Spleen (tissue), 11 donors: ENCODE data around the gene CALM3. TPM values are rescaled to one million over a fixed set of nuclear protein-coding genes. Genes with fewer than 3 reads are reported as not detected.

Source experiments
- DNase-seq: peaks from one replicate; pipeline ENCODE4 v3.0.0-alpha.2; 2020
- H3K27ac ChIP-seq, 8 donors: fragments of 200-600 bp; sonication (generic) in 7 of 8; 1 replicate in 4 of 8; 2 replicates in 4 of 8; pipeline versions ENCODE4 v1.5.0 to v1.8.0; 2016 to 2021; ENCODE audit warnings: inconsistent platforms in 4 of 8, mild to moderate bottlenecking in 4 of 8, moderate library complexity in 1 of 8
- H3K27me3 ChIP-seq, 7 donors: fragments of 200-600 bp; sonication (generic) in 6 of 7; replicated peaks in 1 of 7; 1 replicate in 4 of 7; 2 replicates in 3 of 7; pipeline versions ENCODE4 v1.5.0 to v1.8.0; 2016 to 2021; ENCODE audit warnings: inconsistent platforms in 3 of 7, mild to moderate bottlenecking in 1 of 7
- H3K36me3 ChIP-seq, 6 donors: fragments of 200-600 bp; sonication (generic) in 5 of 6; 1 replicate in 4 of 6; 2 replicates in 2 of 6; pipeline versions ENCODE4 v1.5.0 to v1.8.0; 2016 to 2021; ENCODE audit warnings: inconsistent platforms in 2 of 6
- H3K4me1 ChIP-seq, 6 donors: fragments of 200-600 bp; sonication (generic) in 5 of 6; 1 replicate in 3 of 6; 2 replicates in 3 of 6; pipeline versions ENCODE4 v1.5.0 to v1.8.0; 2016 to 2021; ENCODE audit warnings: inconsistent platforms in 3 of 6
- H3K4me3 ChIP-seq, 8 donors: fragments of 200-600 bp; sonication (generic) in 7 of 8; 1 replicate in 4 of 8; 2 replicates in 4 of 8; pipeline versions ENCODE4 v1.5.0 to v1.8.0; 2016 to 2021; ENCODE audit warnings: inconsistent platforms in 4 of 8, mild to moderate bottlenecking in 4 of 8, moderate library complexity in 2 of 8
- H3K9me3 ChIP-seq, 8 donors: fragments of 200-600 bp; sonication (generic) in 7 of 8; 1 replicate in 4 of 8; 2 replicates in 4 of 8; pipeline versions ENCODE4 v1.5.0 to v1.8.0; 2016 to 2021; ENCODE audit warnings: inconsistent platforms in 4 of 8
- POLR2A ChIP-seq, 3 donors: fragments of 450-650 bp; IDR thresholded peaks; one replicate each; pipeline ENCODE4 v1.5.1; 2017; ENCODE audit warnings: antibody characterized with exemption in 3 of 3, mild to moderate bottlenecking in 1 of 3
- POLR2AphosphoS5 ChIP-seq, 3 donors: sonication (generic); formaldehyde crosslinking; IDR thresholded peaks; one replicate each; pipeline ENCODE4 v1.5.1; 2017; ENCODE audit warnings: antibody characterized with exemption in 3 of 3
- WGBS, 5 donors: extraction: QIAGEN DNeasy Blood & Tissue Kit in 3 of 5; methylation state at CpG; one replicate each; pipeline versions ENCODE4 v1.1.5 to v1.1.7; 2013 to 2018; 5-methylcytosine and 5-hydroxymethylcytosine counted together
- intact Hi-C: fragments of 100-400 bp; cut with DNase I; formaldehyde crosslinking; loops from one replicate; pipeline ENCODE4 v1.15.0; 2023; ENCODE audit warnings: low total_unique reads
- polyA plus RNA-seq, 3 donors: library from polyadenylated mRNA; stranded (reverse); fragments of 200-250 nt; gene quantifications; one replicate each; pipeline ENCODE4 v1.2.1, GENCODE V29; 2013
- total RNA-seq, 7 donors: library from RNA; depleted of rRNA in 3 of 7; stranded (reverse); fragments of >200 nt in 3 of 7; fragmentation: NEBNext Ultra II Directional in 4 of 7; extraction: Animal tissue kit (Norgen Biotek cat#: 25700) in 4 of 7; gene quantifications; one replicate each; pipeline versions ENCODE4 v1.1.0 to v1.2.1, GENCODE V29; 2016 to 2021
- TF ChIP-seq, protein P1 (sequence below), 11 experiments: fragments of 200-600 bp in 7 of 11; fragments of 450-650 bp in 4 of 11; sonication (generic) in 4 of 11; IDR thresholded peaks in 8 of 11; conservative IDR thresholded peaks in 3 of 11; 1 replicate in 7 of 11; 2 replicates in 4 of 11; pipeline versions ENCODE4 v1.4.0 to v1.8.0; 2016 to 2021; ENCODE audit warnings: antibody characterized with exemption in 11 of 11, inconsistent platforms in 4 of 11, mild to moderate bottlenecking in 1 of 11
- donor health status: healthy with polysubstance abuse.
- donor health status: DM: no; HTN: no; CAD: no; lungs with moderate emphysema.
- donor health status: DM: no; HTN: no; CAD: no.
- donor health status: Bipolar disorder and iron deficiency.
- donor health status: healthy.
- donor health status: DM: no; HTN: no; CAD: no.
- donor health status: DM: yes; HTN: yes; CAD: no.

CALM3 gene
- total and polyA plus RNA-seq, 10 donors = 78.1 to 197 (median 140) TPM

DNA sequence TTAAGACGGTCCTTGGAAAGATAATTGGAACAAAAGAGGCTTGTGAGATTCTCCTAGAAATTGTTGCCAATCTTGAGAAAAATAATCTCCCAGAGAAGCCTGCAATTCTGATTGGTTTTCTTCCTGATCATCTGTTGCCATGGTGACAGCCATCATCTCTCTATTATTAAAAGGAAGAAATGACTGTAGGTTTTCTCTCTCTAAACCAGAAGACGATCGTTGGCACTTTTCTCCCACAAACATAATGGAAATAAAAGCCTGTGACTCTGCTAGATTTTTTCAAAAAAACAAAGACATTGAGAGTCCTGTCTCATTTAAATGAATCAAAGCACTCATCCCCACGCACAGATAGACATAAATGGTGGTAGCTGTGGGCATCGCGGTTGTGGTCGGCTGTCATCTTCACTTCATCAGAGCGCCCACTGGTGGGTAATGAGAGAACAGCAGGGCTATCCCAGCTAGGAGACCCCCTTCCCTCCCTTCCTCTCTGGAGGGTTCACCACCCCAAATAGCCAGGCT is 21.7 kb upstream of the CALM3 start:
- WGBS, 5 donors = 28 to 68% (median 58%) methylated on average over 8 of the region's 8 CpGs
- TF ChIP-seq, protein P1, sequence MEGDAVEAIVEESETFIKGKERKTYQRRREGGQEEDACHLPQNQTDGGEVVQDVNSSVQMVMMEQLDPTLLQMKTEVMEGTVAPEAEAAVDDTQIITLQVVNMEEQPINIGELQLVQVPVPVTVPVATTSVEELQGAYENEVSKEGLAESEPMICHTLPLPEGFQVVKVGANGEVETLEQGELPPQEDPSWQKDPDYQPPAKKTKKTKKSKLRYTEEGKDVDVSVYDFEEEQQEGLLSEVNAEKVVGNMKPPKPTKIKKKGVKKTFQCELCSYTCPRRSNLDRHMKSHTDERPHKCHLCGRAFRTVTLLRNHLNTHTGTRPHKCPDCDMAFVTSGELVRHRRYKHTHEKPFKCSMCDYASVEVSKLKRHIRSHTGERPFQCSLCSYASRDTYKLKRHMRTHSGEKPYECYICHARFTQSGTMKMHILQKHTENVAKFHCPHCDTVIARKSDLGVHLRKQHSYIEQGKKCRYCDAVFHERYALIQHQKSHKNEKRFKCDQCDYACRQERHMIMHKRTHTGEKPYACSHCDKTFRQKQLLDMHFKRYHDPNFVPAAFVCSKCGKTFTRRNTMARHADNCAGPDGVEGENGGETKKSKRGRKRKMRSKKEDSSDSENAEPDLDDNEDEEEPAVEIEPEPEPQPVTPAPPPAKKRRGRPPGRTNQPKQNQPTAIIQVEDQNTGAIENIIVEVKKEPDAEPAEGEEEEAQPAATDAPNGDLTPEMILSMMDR (IDR thresholded peaks at IDR 0.05 in 8 of 11, conservative IDR thresholded peaks at IDR 0.05 in 3 of 11) = peak in 4 of 11 experiments; percentile 7 to 42 (median 24)
- no peak for TF ChIP-seq POLR2AphosphoS5 (IDR thresholded peaks at IDR 0.05)
- no peak for TF ChIP-seq POLR2A (IDR thresholded peaks at IDR 0.05)
- intact Hi-C loops = no loop called here
- Histone ChIP-seq H3K9me3 (no peaks in the 10 kb centered on the region), H3K4me1 (peaks cover 0 to 9% (median 2%) of the 10 kb centered on the region in 6 donors), H3K36me3 (no peaks in the 10 kb centered on the region), H3K27me3 (no peaks in the 10 kb centered on the region), H3K27ac (no peak overlapping the region), H3K4me3 (no peak overlapping the region)
- DNase-seq = no peak

DNA sequence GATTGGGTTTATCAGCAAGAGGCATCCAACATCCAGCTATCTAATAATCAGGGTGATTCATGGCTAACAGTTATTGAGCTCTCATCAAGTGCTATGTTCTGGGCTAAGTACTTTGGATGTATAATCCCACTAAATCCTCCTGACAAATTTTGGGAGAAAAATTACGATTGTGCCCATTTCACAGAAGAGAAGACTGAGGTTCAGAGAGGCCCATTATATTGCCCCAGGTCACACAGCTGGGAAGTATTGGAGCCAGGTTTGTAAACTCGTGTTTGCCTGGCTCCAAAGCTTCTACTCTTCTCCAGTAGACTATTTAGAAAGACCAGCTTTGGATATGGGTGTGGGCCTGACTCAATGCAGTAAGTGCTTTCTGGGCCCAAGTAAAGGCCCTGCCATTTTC is 20.9 kb upstream of the CALM3 start:
- Histone ChIP-seq H3K36me3 (no peaks in the 10 kb centered on the region), H3K27me3 (no peaks in the 10 kb centered on the region), H3K4me1 (peaks cover 0 to 9% (median 2%) of the 10 kb centered on the region in 6 donors), H3K9me3 (no peaks in the 10 kb centered on the region), H3K27ac (no peak overlapping the region), H3K4me3 (no peak overlapping the region)
- DNase-seq = no peak
- TF ChIP-seq POLR2AphosphoS5 (IDR thresholded peaks at IDR 0.05) (no peak), POLR2A (IDR thresholded peaks at IDR 0.05) (no peak)
- TF ChIP-seq, protein P1 (IDR thresholded peaks at IDR 0.05 in 8 of 11, conservative IDR thresholded peaks at IDR 0.05 in 3 of 11) = no peak
- 73 to 97% (median 85%) methylated on average over 2 of the region's 2 CpGs for WGBS, 5 donors
- intact Hi-C loops = no loop called here

DNA sequence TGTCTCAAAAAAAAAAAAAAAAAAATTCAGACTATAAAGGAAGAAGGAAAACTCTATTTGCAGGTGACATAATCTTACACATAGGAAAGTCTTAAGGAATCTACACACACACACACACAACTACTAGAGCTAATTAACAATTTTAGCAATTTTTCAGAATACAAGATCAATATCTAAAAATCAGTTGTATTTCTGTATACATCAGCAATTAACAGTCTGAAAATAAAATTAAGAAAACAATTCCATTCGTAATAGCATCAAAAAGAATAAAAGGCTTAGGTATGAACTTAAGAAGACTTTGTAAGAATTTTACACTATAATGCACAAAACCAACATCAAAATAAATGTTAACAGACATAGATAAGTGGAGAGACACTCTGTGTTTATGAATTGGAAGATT is 15.6 kb upstream of the CALM3 start:
- Histone ChIP-seq H3K4me3 (no peak overlapping the region), H3K36me3 (no peaks in the 10 kb centered on the region), H3K27ac (no peak overlapping the region), H3K27me3 (no peaks in the 10 kb centered on the region), H3K9me3 (no peaks in the 10 kb centered on the region), H3K4me1 (no peaks in the 10 kb centered on the region)
- TF ChIP-seq, protein P1 (IDR thresholded peaks at IDR 0.05 in 8 of 11, conservative IDR thresholded peaks at IDR 0.05 in 3 of 11) = no peak
- TF ChIP-seq POLR2AphosphoS5 (IDR thresholded peaks at IDR 0.05) (no peak), POLR2A (IDR thresholded peaks at IDR 0.05) (no peak)
- intact Hi-C loops = no loop called here
- no peak for DNase-seq
- 84 to 98% (median 95%) methylated on average over 1 of the region's 1 CpG for WGBS, 5 donors

DNA sequence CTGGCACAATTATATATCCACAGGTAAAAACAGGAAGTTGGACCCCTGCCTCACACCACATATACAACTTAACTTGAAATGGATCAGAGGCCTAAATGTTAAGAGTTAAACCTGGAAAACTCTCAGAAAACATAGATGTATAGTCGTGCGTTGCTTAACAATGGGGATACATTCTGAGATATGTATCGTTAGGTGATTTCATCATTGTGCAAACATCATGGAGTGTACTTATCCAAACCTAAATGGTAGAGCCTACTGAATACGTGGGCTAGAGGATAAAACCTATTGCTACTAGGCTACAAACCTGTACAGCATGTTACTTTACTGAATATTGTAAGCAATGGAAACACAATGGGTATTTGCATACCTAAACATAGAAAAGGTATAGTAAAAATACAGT is 14.8 kb upstream of the CALM3 start:
- Histone ChIP-seq H3K4me1 (no peaks in the 10 kb centered on the region), H3K36me3 (no peaks in the 10 kb centered on the region), H3K27ac (no peak overlapping the region), H3K9me3 (no peaks in the 10 kb centered on the region), H3K27me3 (no peaks in the 10 kb centered on the region), H3K4me3 (no peak overlapping the region)
- no peak for DNase-seq
- no peak for TF ChIP-seq POLR2A (IDR thresholded peaks at IDR 0.05)
- no peak for TF ChIP-seq POLR2AphosphoS5 (IDR thresholded peaks at IDR 0.05)
- WGBS, 5 donors = 82 to 94% (median 91%) methylated on average over 4 of the region's 4 CpGs
- intact Hi-C loops = no loop called here

DNA sequence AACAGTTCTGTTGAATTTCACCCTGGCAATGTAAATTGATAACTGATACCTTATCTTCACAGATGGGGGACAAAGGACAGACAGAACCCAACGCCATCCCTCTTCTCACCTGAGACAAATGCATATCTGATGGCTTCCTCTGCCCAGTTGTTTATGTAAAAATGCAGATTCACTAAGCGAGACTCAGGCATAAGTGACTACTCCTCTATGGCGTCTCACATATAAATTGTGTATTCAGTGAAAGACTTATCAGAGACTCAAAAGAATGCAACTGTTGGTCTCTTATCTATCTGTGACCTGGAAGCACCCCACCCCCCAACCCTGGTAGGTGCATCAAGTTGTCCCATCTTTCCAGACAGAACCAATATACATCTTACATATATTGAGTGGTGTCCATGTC is 13.3 kb upstream of the CALM3 start:
- Histone ChIP-seq H3K4me3 (no peak overlapping the region), H3K4me1 (no peaks in the 10 kb centered on the region), H3K27ac (no peak overlapping the region), H3K36me3 (no peaks in the 10 kb centered on the region), H3K27me3 (no peaks in the 10 kb centered on the region), H3K9me3 (no peaks in the 10 kb centered on the region)
- TF ChIP-seq POLR2A (IDR thresholded peaks at IDR 0.05) (no peak), POLR2AphosphoS5 (IDR thresholded peaks at IDR 0.05) (no peak)
- TF ChIP-seq, protein P1 (IDR thresholded peaks at IDR 0.05 in 8 of 11, conservative IDR thresholded peaks at IDR 0.05 in 3 of 11) = no peak
- WGBS, 5 donors = 80 to 98% (median 87%) methylated on average over 3 of the region's 3 CpGs
- no peak for DNase-seq
- intact Hi-C loops = no loop called here
